ENCODE results near the gene NELFA. TPM values are rescaled to one million over a fixed set of nuclear protein-coding genes. Genes with fewer than 3 reads are reported as not detected.

NELFA gene
- total and polyA plus RNA-seq, 4 donors, result 17.8 to 33.6 (median 24.7) TPM

DNA sequence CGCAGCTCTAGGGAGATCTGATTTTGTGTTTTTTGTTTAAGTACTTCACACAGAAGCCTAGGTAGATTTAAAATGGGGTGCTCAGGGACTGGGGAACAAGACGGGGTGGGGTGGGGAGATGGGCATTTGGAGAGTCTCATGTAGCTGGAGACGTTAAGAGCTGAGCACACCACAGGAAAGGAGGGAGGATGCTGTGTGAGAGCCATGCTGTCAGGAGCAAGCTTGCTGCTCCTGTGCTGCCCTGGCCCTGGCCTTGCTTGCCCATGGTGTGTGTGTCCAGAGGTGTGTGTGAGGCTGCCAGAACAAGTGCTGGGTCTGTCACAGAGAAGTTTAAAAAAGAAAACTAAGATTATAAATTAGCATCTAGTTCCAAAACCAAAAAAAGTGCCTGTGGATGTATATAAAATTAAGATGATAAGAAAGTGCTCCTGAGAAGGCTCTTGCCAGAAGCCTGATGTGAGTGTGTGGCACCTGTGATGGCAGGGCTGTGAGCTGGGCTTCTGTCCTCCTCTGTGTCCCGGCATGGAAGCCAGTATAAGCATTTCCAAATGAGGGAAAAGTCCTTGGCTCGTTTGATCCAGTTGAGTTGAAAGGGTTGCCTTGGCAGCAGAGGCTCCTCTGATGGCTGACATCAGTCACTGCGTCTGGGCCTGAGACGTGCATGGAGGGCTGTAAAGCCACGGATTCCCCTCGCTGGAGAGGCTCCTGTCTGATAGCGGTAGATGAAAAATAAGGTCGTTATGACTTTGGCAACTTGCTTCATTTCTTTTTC is 63.5 kb downstream of the NELFA start:
- WGBS, 2 donors, result 81 to 87% methylated on average over 11 of the region's 11 CpGs
- TF ChIP-seq, protein P1, sequence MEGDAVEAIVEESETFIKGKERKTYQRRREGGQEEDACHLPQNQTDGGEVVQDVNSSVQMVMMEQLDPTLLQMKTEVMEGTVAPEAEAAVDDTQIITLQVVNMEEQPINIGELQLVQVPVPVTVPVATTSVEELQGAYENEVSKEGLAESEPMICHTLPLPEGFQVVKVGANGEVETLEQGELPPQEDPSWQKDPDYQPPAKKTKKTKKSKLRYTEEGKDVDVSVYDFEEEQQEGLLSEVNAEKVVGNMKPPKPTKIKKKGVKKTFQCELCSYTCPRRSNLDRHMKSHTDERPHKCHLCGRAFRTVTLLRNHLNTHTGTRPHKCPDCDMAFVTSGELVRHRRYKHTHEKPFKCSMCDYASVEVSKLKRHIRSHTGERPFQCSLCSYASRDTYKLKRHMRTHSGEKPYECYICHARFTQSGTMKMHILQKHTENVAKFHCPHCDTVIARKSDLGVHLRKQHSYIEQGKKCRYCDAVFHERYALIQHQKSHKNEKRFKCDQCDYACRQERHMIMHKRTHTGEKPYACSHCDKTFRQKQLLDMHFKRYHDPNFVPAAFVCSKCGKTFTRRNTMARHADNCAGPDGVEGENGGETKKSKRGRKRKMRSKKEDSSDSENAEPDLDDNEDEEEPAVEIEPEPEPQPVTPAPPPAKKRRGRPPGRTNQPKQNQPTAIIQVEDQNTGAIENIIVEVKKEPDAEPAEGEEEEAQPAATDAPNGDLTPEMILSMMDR (IDR thresholded peaks at IDR 0.05; ENCODE audit: control extremely low read depth, extremely low read depth), result no peak
- H3K4me3 ChIP-seq, result no peak overlapping the region

DNA sequence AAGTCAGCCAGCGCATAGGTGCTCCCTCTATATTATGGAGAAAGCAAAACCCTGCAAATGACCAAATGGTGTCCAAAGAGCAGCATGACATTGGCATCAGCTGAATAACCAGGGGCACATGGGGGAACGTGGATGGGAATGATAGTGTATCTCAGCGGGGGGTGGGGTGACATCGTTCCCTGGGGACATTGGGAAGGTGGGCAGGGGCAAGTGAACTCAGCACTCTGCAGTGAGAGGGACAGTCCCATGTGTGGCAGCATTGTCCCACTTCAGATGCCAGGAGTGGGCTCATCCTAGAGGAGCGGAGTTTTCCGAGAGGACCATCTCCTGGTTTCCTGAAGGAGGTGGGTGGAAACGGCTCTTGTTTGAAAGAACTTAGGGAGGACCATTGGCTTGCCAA is 64.8 kb downstream of the NELFA start:
- Histone ChIP-seq H3K9ac (ENCODE audit: insufficient read depth in 1 of 2, low read length in 2 of 2) (no peak overlapping the region), H3K4me1 (ENCODE audit: control insufficient read depth in 5 of 5, insufficient read depth in 5 of 5, low read length in 5 of 5) (peaks cover 0 to 3% (median 0%) of the 10 kb centered on the region in 5 donors), H3K4me3 (no peak overlapping the region), H3K36me3 (ENCODE audit: control insufficient read depth in 4 of 4, insufficient read depth in 4 of 4, low read length in 4 of 4) (peaks cover 0 to 21% (median 15%) of the 10 kb centered on the region in 4 donors), H3K27ac (ENCODE audit: low read depth in 1 of 2, low read length in 1 of 2) (no peak overlapping the region), H3K9me3 (ENCODE audit: control insufficient read depth in 4 of 4, insufficient read depth in 3 of 4, low read length in 3 of 4) (no peaks in the 10 kb centered on the region), H3K27me3 (ENCODE audit: control insufficient read depth in 3 of 3, insufficient read depth in 3 of 3, low read length in 2 of 3) (no peaks in the 10 kb centered on the region)
- DNase-seq (no peak), ATAC-seq (ENCODE audit: insufficient read depth, low FRiP score) (no peak)
- WGBS, 2 donors, result 98 to 99% methylated on average over 7 of the region's 7 CpGs
- TF ChIP-seq, protein P1 (IDR thresholded peaks at IDR 0.05; ENCODE audit: control extremely low read depth, extremely low read depth), result no peak

More for the DNA sequence above, 63.5 kb downstream of the NELFA start:
- no peaks in the 10 kb centered on the region for H3K9me3 ChIP-seq (ENCODE audit: control insufficient read depth in 4 of 4, insufficient read depth in 3 of 4, low read length in 3 of 4)
- no peak overlapping the region for H3K9ac ChIP-seq (ENCODE audit: insufficient read depth in 1 of 2, low read length in 2 of 2)
- DNase-seq (no peak), ATAC-seq (ENCODE audit: insufficient read depth, low FRiP score) (no peak)
- H3K36me3 ChIP-seq (ENCODE audit: control insufficient read depth in 4 of 4, insufficient read depth in 4 of 4, low read length in 4 of 4), result peaks cover 0 to 14% (median 10%) of the 10 kb centered on the region in 4 donors
- no peaks in the 10 kb centered on the region for H3K27me3 ChIP-seq (ENCODE audit: control insufficient read depth in 3 of 3, insufficient read depth in 3 of 3, low read length in 2 of 3)
- peaks cover 0 to 7% (median 3%) of the 10 kb centered on the region in 5 donors for H3K4me1 ChIP-seq (ENCODE audit: control insufficient read depth in 5 of 5, insufficient read depth in 5 of 5, low read length in 5 of 5)
- no peak overlapping the region for H3K27ac ChIP-seq (ENCODE audit: low read depth in 1 of 2, low read length in 1 of 2)

- H3K27ac ChIP-seq (ENCODE audit: low read depth in 1 of 2, low read length in 1 of 2), result peak overlapping the region in 1 of 2 donors; percentile 54
- ATAC-seq (ENCODE audit: insufficient read depth, low FRiP score), result no peak
- DNase-seq, result no peak
- H3K27me3 ChIP-seq (ENCODE audit: control insufficient read depth in 3 of 3, insufficient read depth in 3 of 3, low read length in 2 of 3), result no peaks in the 10 kb centered on the region
- 95% methylated on average over 7 of the region's 7 CpGs for WGBS, 2 donors
- H3K9me3 ChIP-seq (ENCODE audit: control insufficient read depth in 4 of 4, insufficient read depth in 3 of 4, low read length in 3 of 4), result no peaks in the 10 kb centered on the region
- TF ChIP-seq, protein P1 (IDR thresholded peaks at IDR 0.05; ENCODE audit: control extremely low read depth, extremely low read depth), result no peak
- H3K4me1 ChIP-seq (ENCODE audit: control insufficient read depth in 5 of 5, insufficient read depth in 5 of 5, low read length in 5 of 5), result peaks cover 0 to 3% (median 0%) of the 10 kb centered on the region in 5 donors
- no peak overlapping the region for H3K9ac ChIP-seq (ENCODE audit: insufficient read depth in 1 of 2, low read length in 2 of 2)
- peaks cover 0 to 25% (median 18%) of the 10 kb centered on the region in 4 donors for H3K36me3 ChIP-seq (ENCODE audit: control insufficient read depth in 4 of 4, insufficient read depth in 4 of 4, low read length in 4 of 4)
- H3K4me3 ChIP-seq, result no peak overlapping the region
Observed at GRCh38 chr4:1940566-1940965, 68.2 kb downstream of the NELFA start.
